Gastrocnemius medialis (tissue), 4 donors: ENCODE data around the gene IQGAP1. TPM values are rescaled to one million over a fixed set of nuclear protein-coding genes. Genes with fewer than 3 reads are reported as not detected.

Experiments used
- ATAC-seq, 2 donors: fragments of 150-250 bp; one replicate each; pipeline ENCODE4 v1.9.1; 2016
- DNase-seq, 2 donors: peaks; one replicate each; pipeline ENCODE4 v3.0.0-alpha.2; 2019
- H3K27ac ChIP-seq, 4 donors: fragments of 200-600 bp; sonication (generic); 1 replicate in 1 of 4; 2 replicates in 3 of 4; pipeline ENCODE4 v1.5.1; 2016 to 2018; ENCODE audit warnings: mild to moderate bottlenecking in 2 of 4, moderate library complexity in 1 of 4
- H3K27me3 ChIP-seq, 3 donors: fragments of 200-600 bp; sonication (generic) in 2 of 3; 1 replicate in 1 of 3; 2 replicates in 2 of 3; pipeline versions ENCODE4 v1.5.1 to v1.6.0; 2016 to 2019; ENCODE audit warnings: mild to moderate bottlenecking in 1 of 3, moderate library complexity in 1 of 3
- H3K36me3 ChIP-seq, 2 donors: fragments of 200-600 bp; sonication (generic) in 1 of 2; one replicate each; pipeline ENCODE4 v1.5.1; 2017 to 2018
- H3K4me1 ChIP-seq, 2 donors: fragments of 200-600 bp; sonication (generic) in 1 of 2; one replicate each; pipeline ENCODE4 v1.5.1; 2016 to 2017; ENCODE audit warnings: mild to moderate bottlenecking in 2 of 2
- H3K4me3 ChIP-seq, 4 donors: fragments of 200-600 bp; sonication (generic) in 3 of 4; 1 replicate in 1 of 4; 2 replicates in 3 of 4; pipeline ENCODE4 v1.5.1; 2016 to 2019; ENCODE audit warnings: mild to moderate bottlenecking in 2 of 4
- H3K9me3 ChIP-seq, 3 donors: fragments of 200-600 bp; sonication (generic) in 2 of 3; 1 replicate in 1 of 3; 2 replicates in 2 of 3; pipeline ENCODE4 v1.5.1; 2016 to 2019
- POLR2A ChIP-seq, 2 donors: fragments of 450-650 bp; IDR thresholded peaks; one replicate each; pipeline ENCODE4 v1.6.1; 2017; ENCODE audit warnings: antibody characterized with exemption in 2 of 2, mild to moderate bottlenecking in 2 of 2, moderate library complexity in 2 of 2
- in situ Hi-C, 4 donors: fragments of 200-750 bp; cut with MboI; loops; one replicate each; pipeline versions ENCODE4 v1.15.0 to v1.8.0; 2017; ENCODE audit warnings: low sequenced_read_pairs in 4 of 4
- intact Hi-C: fragments of 100-400 bp; cut with DNase I; formaldehyde crosslinking; loops from one replicate; pipeline ENCODE4 v1.15.1; 2023; ENCODE audit warnings: low total_unique reads
- total RNA-seq, 4 donors: library from RNA; depleted of rRNA; stranded (reverse); fragments of >200 nt; gene quantifications; one replicate each; pipeline versions ENCODE4 v1.1.0 to v1.2.3, GENCODE V29; 2016
- TF ChIP-seq, protein P1 (sequence below), 5 experiments: fragments of 450-650 bp in 3 of 5; fragments of 200-600 bp in 2 of 5; sonication (generic) in 2 of 5; IDR thresholded peaks in 4 of 5; conservative IDR thresholded peaks in 1 of 5; 1 replicate in 4 of 5; 2 replicates in 1 of 5; pipeline ENCODE4 v1.5.1; 2016 to 2019; ENCODE audit warnings: antibody characterized with exemption in 5 of 5, mild to moderate bottlenecking in 3 of 5, moderate library complexity in 3 of 5

IQGAP1 gene
- total RNA-seq, 4 donors from 2014 or later: 39.1 to 92.7 (median 59.1) TPM

DNA sequence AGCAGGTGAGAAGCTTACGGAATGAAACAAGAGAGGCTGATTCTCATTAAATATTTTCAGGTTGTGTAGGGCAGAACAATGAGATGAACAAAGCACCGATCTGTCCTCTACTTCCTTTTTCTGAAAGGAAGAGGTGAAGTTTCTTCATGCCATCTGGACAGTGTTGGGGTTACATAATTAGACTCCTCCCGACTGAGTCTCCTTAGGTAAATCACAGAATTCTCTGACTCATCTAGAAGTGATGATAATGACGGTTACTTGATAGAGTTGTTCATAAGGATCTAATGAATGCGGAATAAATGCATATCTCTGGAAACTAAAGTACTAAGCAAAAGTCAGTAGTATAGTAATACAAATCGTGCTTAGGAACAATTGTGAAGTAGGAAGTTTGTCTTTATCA lies 162.9 kb downstream of the IQGAP1 start:
- peak overlapping the region in 3 of 4 donors; percentile 4 to 72 (median 64) for H3K27ac ChIP-seq
- intact Hi-C loops (loop anchor here (5.0 kb wide), 1 partner anchor 66 kb away; no protein-coding TSS in a partner anchor), in situ Hi-C loops (no loop called here)
- no peak overlapping the region for H3K4me3 ChIP-seq
- no peaks in the 10 kb centered on the region for H3K9me3 ChIP-seq
- H3K27me3 ChIP-seq: no peaks in the 10 kb centered on the region
- TF ChIP-seq, protein P1, sequence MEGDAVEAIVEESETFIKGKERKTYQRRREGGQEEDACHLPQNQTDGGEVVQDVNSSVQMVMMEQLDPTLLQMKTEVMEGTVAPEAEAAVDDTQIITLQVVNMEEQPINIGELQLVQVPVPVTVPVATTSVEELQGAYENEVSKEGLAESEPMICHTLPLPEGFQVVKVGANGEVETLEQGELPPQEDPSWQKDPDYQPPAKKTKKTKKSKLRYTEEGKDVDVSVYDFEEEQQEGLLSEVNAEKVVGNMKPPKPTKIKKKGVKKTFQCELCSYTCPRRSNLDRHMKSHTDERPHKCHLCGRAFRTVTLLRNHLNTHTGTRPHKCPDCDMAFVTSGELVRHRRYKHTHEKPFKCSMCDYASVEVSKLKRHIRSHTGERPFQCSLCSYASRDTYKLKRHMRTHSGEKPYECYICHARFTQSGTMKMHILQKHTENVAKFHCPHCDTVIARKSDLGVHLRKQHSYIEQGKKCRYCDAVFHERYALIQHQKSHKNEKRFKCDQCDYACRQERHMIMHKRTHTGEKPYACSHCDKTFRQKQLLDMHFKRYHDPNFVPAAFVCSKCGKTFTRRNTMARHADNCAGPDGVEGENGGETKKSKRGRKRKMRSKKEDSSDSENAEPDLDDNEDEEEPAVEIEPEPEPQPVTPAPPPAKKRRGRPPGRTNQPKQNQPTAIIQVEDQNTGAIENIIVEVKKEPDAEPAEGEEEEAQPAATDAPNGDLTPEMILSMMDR (IDR thresholded peaks at IDR 0.05 in 4 of 5, conservative IDR thresholded peaks at IDR 0.05 in 1 of 5): no peak
- TF ChIP-seq POLR2A (IDR thresholded peaks at IDR 0.05): no peak
- H3K36me3 ChIP-seq: no peaks in the 10 kb centered on the region
- no peak for DNase-seq
- ATAC-seq: no peak
- peaks cover 25 to 36% of the 10 kb centered on the region in 2 donors for H3K4me1 ChIP-seq

Other genes starting within 250 kb of the IQGAP1 start
- 10 to 100 TPM in 1 of 4 donors, 1 to 10 TPM in 3; 2.1 to 12.1 (median 6.4) TPM for gene SEMA4B, start 186.9 kb upstream of the IQGAP1 start, total RNA-seq
- 10 to 100 TPM; 15.5 to 43.4 (median 30.7) TPM for gene CIB1, start 154.3 kb upstream of the IQGAP1 start, total RNA-seq
- 1 to 10 TPM; 1.8 to 6.9 (median 4.3) TPM for gene GDPGP1, start 154.0 kb upstream of the IQGAP1 start, total RNA-seq
- not detected for gene TTLL13, start 138.7 kb upstream of the IQGAP1 start, total RNA-seq
- gene NGRN, start 122.6 kb upstream of the IQGAP1 start, total RNA-seq: 100 to 1,000 TPM; 160 to 323 (median 274) TPM
- gene ZNF774, start 36.0 kb upstream of the IQGAP1 start, total RNA-seq: 10 to 100 TPM in 1 of 4 donors, 1 to 10 TPM in 3; 2.1 to 17.1 (median 5.4) TPM
- 10 to 100 TPM; 20.7 to 41.4 (median 30.5) TPM for gene CRTC3, start 141.7 kb downstream of the IQGAP1 start, total RNA-seq